Neural progenitor cell (in vitro differentiated cells): Measurements from ENCODE around the gene PREPL. TPM values are rescaled to one million over a fixed set of nuclear protein-coding genes. Genes with fewer than 3 reads are reported as not detected.
"Not testable (repeated sequence)": the region's sequence is repeated elsewhere in the genome, so short reads cannot be mapped to it uniquely, and the experiment has no call there.

ENCODE experiments used
- DNase-seq: peaks from one replicate; pipeline ENCODE4 v3.0.0-alpha.2; 2016; ENCODE audit warnings: low spot score
- H2AFZ ChIP-seq: fragments of 200-600 bp; sonication (generic); replicated peaks from 2 replicates; pipeline ENCODE4 v1.6.1; 2016; ENCODE audit warnings: antibody characterized with exemption
- H3F3A ChIP-seq: fragments of 200-600 bp; sonication (generic); 2 replicates; pipeline ENCODE4 v1.6.1; 2016; ENCODE audit warnings: antibody characterized with exemption, low read depth
- H3K27ac ChIP-seq: fragments of 200-600 bp; sonication (generic); 2 replicates; pipeline ENCODE4 v1.5.1; 2016; ENCODE audit warnings: mild to moderate bottlenecking
- H3K27me3 ChIP-seq: fragments of 200-600 bp; sonication (generic); 2 replicates; pipeline ENCODE4 v1.6.1; 2016; ENCODE audit warnings: mild to moderate bottlenecking, moderate library complexity
- H3K36me3 ChIP-seq: fragments of 200-600 bp; sonication (generic); 2 replicates; pipeline ENCODE4 v1.5.1; 2016
- H3K4me1 ChIP-seq: fragments of 200-600 bp; sonication (generic); 2 replicates; pipeline ENCODE4 v1.6.1; 2016; ENCODE audit warnings: mixed run types
- H3K4me2 ChIP-seq: fragments of 200-600 bp; sonication (generic); 2 replicates; pipeline ENCODE4 v1.6.1; 2016
- H3K4me3 ChIP-seq: fragments of 200-600 bp; sonication (generic); 2 replicates; pipeline ENCODE4 v1.5.1; 2016
- H3K79me2 ChIP-seq: fragments of 200-600 bp; sonication (generic); 2 replicates; pipeline ENCODE4 v1.6.1; 2016; ENCODE audit warnings: low read depth
- H3K9ac ChIP-seq: fragments of 200-600 bp; sonication (generic); 2 replicates; pipeline ENCODE4 v1.6.1; 2016
- H3K9me3 ChIP-seq: fragments of 200-600 bp; sonication (generic); 2 replicates; pipeline ENCODE4 v1.5.1; 2016; ENCODE audit warnings: low read depth
- H4K20me1 ChIP-seq: fragments of 200-600 bp; sonication (generic); 2 replicates; pipeline ENCODE4 v1.6.1; 2016; ENCODE audit warnings: low read depth
- H3K27ac Mint-ChIP-seq: 3 replicates; pipeline ENCODE4 v1.8.0; 2021; ENCODE audit warnings: mixed read lengths
- H3K27me3 Mint-ChIP-seq: 2 replicates; pipeline ENCODE4 v1.8.0; 2022; ENCODE audit warnings: low read depth, mild to moderate bottlenecking, inconsistent platforms, moderate library complexity, mixed read lengths; ENCODE audit not compliant: insufficient read depth
- H3K36me3 Mint-ChIP-seq: 3 replicates; pipeline ENCODE4 v1.8.0; 2021; ENCODE audit warnings: mixed read lengths
- H3K4me1 Mint-ChIP-seq: 3 replicates; pipeline ENCODE4 v1.8.0; 2021; ENCODE audit warnings: mixed read lengths
- H3K4me3 Mint-ChIP-seq: 3 replicates; pipeline ENCODE4 v1.8.0; 2021; ENCODE audit warnings: mild to moderate bottlenecking, moderate library complexity, mixed read lengths
- H3K9me3 Mint-ChIP-seq: 3 replicates; pipeline ENCODE4 v1.8.0; 2020; ENCODE audit warnings: mixed read lengths
- CTCF ChIP-seq: fragments of 200-600 bp; sonication (generic); IDR thresholded peaks from 2 replicates; pipeline ENCODE4 v1.5.1; 2017; ENCODE audit warnings: antibody characterized with exemption, mild to moderate bottlenecking
- EZH2 ChIP-seq: fragments of 200-600 bp; sonication (generic); IDR thresholded peaks from 2 replicates; pipeline ENCODE4 v1.6.1; 2017; ENCODE audit warnings: antibody characterized with exemption, mild to moderate bottlenecking, moderate library complexity
- EZH2phosphoT487 ChIP-seq: fragments of 200-600 bp; sonication (generic); IDR thresholded peaks from 2 replicates; pipeline ENCODE4 v1.6.1; 2017; ENCODE audit warnings: antibody characterized with exemption
- total RNA-seq: library from RNA; depleted of rRNA; stranded (reverse); fragments of >200 nt; gene quantifications from 2 replicates; pipeline ENCODE4 v1.2.3, GENCODE V29; 2015; ENCODE audit warnings: low replicate concordance

PREPL gene
- total RNA-seq, 1 donor from 2014 or later: 90.8 TPM

- H3K27me3 ChIP-seq: no peaks in the 10 kb centered on the region
- Mint-ChIP-seq H3K27ac (no peak overlapping the region), H3K27me3 (peaks cover 6% of the 10 kb centered on the region), H3K36me3 (peaks cover 35% of the 10 kb centered on the region), H3K4me1 (no peaks in the 10 kb centered on the region), H3K9me3 (peaks cover 22% of the 10 kb centered on the region), H3K4me3 (no peak overlapping the region)
- no peak overlapping the region for H3K27ac ChIP-seq
- no peak for DNase-seq
- no peak for TF ChIP-seq CTCF
- no peak for TF ChIP-seq EZH2
- no peak for TF ChIP-seq EZH2phosphoT487
- H3K4me3 ChIP-seq: no peak overlapping the region
- peaks cover 20% of the 10 kb centered on the region for H3K9me3 ChIP-seq
- H3K4me1 ChIP-seq: no peaks in the 10 kb centered on the region
- no peaks in the 10 kb centered on the region for H4K20me1 ChIP-seq
- no peak overlapping the region for H2AFZ ChIP-seq
- H3K9ac ChIP-seq: no peak overlapping the region
- H3F3A ChIP-seq: peaks cover 5% of the 10 kb centered on the region
- H3K4me2 ChIP-seq: no peak overlapping the region
- peaks cover 14% of the 10 kb centered on the region for H3K36me3 ChIP-seq
- no peaks in the 10 kb centered on the region for H3K79me2 ChIP-seq
Measured at GRCh38 chr2:44310287-44310686, 51.0 kb downstream of the PREPL start.

GRCh38 chr2:44305882-44306281, 55.4 kb downstream of the PREPL start:
- Histone ChIP-seq H3K4me1 (no peaks in the 10 kb centered on the region), H3K27ac (no peak overlapping the region), H2AFZ (no peak overlapping the region), H3K9ac (no peak overlapping the region), H3K9me3 (peaks cover 15% of the 10 kb centered on the region), H3K79me2 (no peaks in the 10 kb centered on the region), H3F3A (peaks cover 5% of the 10 kb centered on the region), H3K27me3 (no peaks in the 10 kb centered on the region), H3K36me3 (no peaks in the 10 kb centered on the region), H3K4me3 (no peak overlapping the region), H4K20me1 (no peaks in the 10 kb centered on the region), H3K4me2 (no peak overlapping the region)
- Mint-ChIP-seq H3K4me3 (no peak overlapping the region), H3K4me1 (no peaks in the 10 kb centered on the region), H3K27ac (no peak overlapping the region), H3K27me3 (peaks cover 6% of the 10 kb centered on the region), H3K9me3 (peaks cover 13% of the 10 kb centered on the region), H3K36me3 (peaks cover 9% of the 10 kb centered on the region)
- no peak for DNase-seq
- TF ChIP-seq CTCF (no peak), EZH2phosphoT487 (no peak), EZH2 (no peak)

- Histone ChIP-seq H3K4me2 (no peak overlapping the region), H3K4me1 (no peaks in the 10 kb centered on the region), H3K9ac (no peak overlapping the region), H3K79me2 (no peaks in the 10 kb centered on the region), H2AFZ (no peak overlapping the region), H3K9me3 (no peaks in the 10 kb centered on the region), H3K36me3 (no peaks in the 10 kb centered on the region), H3K4me3 (no peak overlapping the region), H4K20me1 (no peaks in the 10 kb centered on the region), H3K27ac (no peak overlapping the region), H3F3A (no peaks in the 10 kb centered on the region), H3K27me3 (no peaks in the 10 kb centered on the region)
- Mint-ChIP-seq H3K4me3 (no peak overlapping the region), H3K9me3 (peaks cover 3% of the 10 kb centered on the region), H3K4me1 (no peaks in the 10 kb centered on the region), H3K27me3 (peaks cover 2% of the 10 kb centered on the region), H3K36me3 (peaks cover 3% of the 10 kb centered on the region), H3K27ac (no peak overlapping the region)
- no peak for TF ChIP-seq EZH2phosphoT487
- TF ChIP-seq EZH2: no peak
- no peak for TF ChIP-seq CTCF
- DNase-seq: no peak
Measured at GRCh38 chr2:44304258-44304657, 57.0 kb downstream of the PREPL start.

GRCh38 chr2:44303766-44304165, 57.5 kb downstream of the PREPL start:
- H3K27ac ChIP-seq, H3K36me3 Mint-ChIP-seq, H3K27me3 ChIP-seq, H3K27ac Mint-ChIP-seq, H3K9me3 ChIP-seq, H3K36me3 ChIP-seq, H3K4me3 Mint-ChIP-seq, H3K4me1 Mint-ChIP-seq, H3K4me3 ChIP-seq, H3K4me2 ChIP-seq, H2AFZ ChIP-seq, H3K4me1 ChIP-seq, H3K79me2 ChIP-seq, H3K27me3 Mint-ChIP-seq, H4K20me1 ChIP-seq, H3F3A ChIP-seq, H3K9ac ChIP-seq, DNase-seq, H3K9me3 Mint-ChIP-seq: not testable (repeated sequence)
